Measurements from ENCODE around the gene CCIN. TPM values are rescaled to one million over a fixed set of nuclear protein-coding genes. Genes with fewer than 3 reads are reported as not detected.

CCIN gene
- total and polyA plus RNA-seq, 3 donors from 2014 or later, result 48.7 to 171 (median 84.8) TPM

DNA sequence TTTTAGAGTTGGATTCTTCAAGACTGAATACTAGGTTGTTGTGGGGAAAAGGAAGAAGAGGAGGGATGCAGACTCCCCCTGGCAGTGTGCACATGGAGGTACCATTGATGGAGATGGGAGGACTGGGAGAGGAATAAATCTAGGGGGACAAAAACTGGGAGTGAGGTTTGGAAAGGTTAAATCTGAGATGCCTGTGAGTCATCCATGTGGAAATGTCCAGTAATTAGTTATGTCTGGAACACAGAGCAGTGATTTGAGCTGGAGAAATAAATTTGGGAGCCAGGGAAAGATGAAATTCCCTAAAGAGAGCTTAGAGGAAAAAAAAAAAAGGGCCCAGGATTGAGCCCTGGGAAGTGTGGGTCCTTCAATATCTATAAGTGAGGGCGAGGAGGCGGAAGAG is 8.0 kb upstream of the CCIN start:
- Histone ChIP-seq H3K9me3 (no peaks in the 10 kb centered on the region), H3K4me3 (no peak overlapping the region), H3K4me1 (peaks cover 9% of the 10 kb centered on the region), H3K36me3 (ENCODE audit: low read depth, missing control alignments) (no peaks in the 10 kb centered on the region), H3K27ac (no peak overlapping the region), H3K27me3 (no peaks in the 10 kb centered on the region)
- TF ChIP-seq, protein P1, sequence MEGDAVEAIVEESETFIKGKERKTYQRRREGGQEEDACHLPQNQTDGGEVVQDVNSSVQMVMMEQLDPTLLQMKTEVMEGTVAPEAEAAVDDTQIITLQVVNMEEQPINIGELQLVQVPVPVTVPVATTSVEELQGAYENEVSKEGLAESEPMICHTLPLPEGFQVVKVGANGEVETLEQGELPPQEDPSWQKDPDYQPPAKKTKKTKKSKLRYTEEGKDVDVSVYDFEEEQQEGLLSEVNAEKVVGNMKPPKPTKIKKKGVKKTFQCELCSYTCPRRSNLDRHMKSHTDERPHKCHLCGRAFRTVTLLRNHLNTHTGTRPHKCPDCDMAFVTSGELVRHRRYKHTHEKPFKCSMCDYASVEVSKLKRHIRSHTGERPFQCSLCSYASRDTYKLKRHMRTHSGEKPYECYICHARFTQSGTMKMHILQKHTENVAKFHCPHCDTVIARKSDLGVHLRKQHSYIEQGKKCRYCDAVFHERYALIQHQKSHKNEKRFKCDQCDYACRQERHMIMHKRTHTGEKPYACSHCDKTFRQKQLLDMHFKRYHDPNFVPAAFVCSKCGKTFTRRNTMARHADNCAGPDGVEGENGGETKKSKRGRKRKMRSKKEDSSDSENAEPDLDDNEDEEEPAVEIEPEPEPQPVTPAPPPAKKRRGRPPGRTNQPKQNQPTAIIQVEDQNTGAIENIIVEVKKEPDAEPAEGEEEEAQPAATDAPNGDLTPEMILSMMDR (IDR thresholded peaks at IDR 0.05), result no peak
- no peak for TF ChIP-seq POLR2A (IDR thresholded peaks at IDR 0.05)
- intact Hi-C loops (cut with DNase I; ENCODE audit: low total_unique reads), result loop anchor here (10.0 kb wide), 1 partner anchor 56 kb away; no protein-coding TSS in a partner anchor
- 90 to 95% methylated on average over 2 of the region's 2 CpGs for WGBS, 2 donors
- no peak for DNase-seq

DNA sequence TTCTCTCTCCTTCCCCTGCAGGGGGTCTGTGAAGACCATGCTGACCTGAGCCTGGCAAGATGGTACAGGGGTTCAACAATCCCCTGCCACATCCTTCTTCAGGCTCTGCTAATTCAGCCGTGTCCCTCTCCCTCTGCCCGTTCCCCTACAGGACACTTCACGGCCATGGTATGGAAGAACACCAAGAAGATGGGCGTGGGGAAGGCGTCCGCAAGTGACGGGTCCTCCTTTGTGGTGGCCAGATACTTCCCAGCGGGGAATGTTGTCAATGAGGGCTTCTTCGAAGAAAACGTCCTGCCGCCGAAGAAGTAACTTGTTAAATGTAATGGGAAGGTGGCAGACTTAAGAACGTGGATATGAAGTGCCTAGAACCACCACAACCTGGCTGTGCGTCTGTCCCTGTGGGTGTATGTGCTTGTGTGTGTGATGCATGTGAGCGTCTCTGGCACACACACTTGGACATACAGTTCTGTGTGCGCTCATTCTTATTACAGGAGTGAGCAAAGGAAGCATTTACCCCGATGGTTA is 6.9 kb upstream of the CCIN start:
- H3K4me3 ChIP-seq, result no peak overlapping the region
- no peaks in the 10 kb centered on the region for H3K36me3 ChIP-seq (ENCODE audit: low read depth, missing control alignments)
- intact Hi-C loops (cut with DNase I; ENCODE audit: low total_unique reads), result loop anchor here (10.0 kb wide), 1 partner anchor 57 kb away; no protein-coding TSS in a partner anchor
- H3K27me3 ChIP-seq, result no peaks in the 10 kb centered on the region
- TF ChIP-seq, protein P1 (IDR thresholded peaks at IDR 0.05), result no peak
- no peak for TF ChIP-seq POLR2A (IDR thresholded peaks at IDR 0.05)
- DNase-seq, result no peak
- no peaks in the 10 kb centered on the region for H3K9me3 ChIP-seq
- H3K27ac ChIP-seq, result peak overlapping the region in 1 of 2 donors; percentile 81
- WGBS, 2 donors, result 92 to 93% methylated on average over 17 of the region's 17 CpGs
- H3K4me1 ChIP-seq, result peaks cover 9% of the 10 kb centered on the region

GRCh38 chr9:36163049-36163785 is 6.0 kb upstream of the CCIN start:
- H3K4me3 ChIP-seq, result no peak overlapping the region
- no peak for TF ChIP-seq POLR2A (IDR thresholded peaks at IDR 0.05)
- TF ChIP-seq, protein P1 (IDR thresholded peaks at IDR 0.05), result no peak
- H3K4me1 ChIP-seq, result peaks cover 9% of the 10 kb centered on the region
- H3K27me3 ChIP-seq, result no peaks in the 10 kb centered on the region
- 39 to 53% methylated on average over 3 to 9 of the region's 9 CpGs for WGBS, 2 donors
- DNase-seq, result peak; percentile 60
- no peaks in the 10 kb centered on the region for H3K9me3 ChIP-seq
- intact Hi-C loops (cut with DNase I; ENCODE audit: low total_unique reads), result loop anchor here (10.0 kb wide), 1 partner anchor 58 kb away; no protein-coding TSS in a partner anchor
- H3K27ac ChIP-seq, result peak overlapping the region; percentile 57 to 81
- no peaks in the 10 kb centered on the region for H3K36me3 ChIP-seq (ENCODE audit: low read depth, missing control alignments)

GRCh38 chr9:36163786-36164170 is 5.4 kb upstream of the CCIN start:
- WGBS, 2 donors, result 62 to 75% methylated on average over 4 of the region's 4 CpGs
- no peaks in the 10 kb centered on the region for H3K36me3 ChIP-seq (ENCODE audit: low read depth, missing control alignments)

More at GRCh38 chr9:36163786-36164170, 5.4 kb upstream of the CCIN start:
- Histone ChIP-seq H3K4me1 (peaks cover 9% of the 10 kb centered on the region), H3K27ac (peak overlapping the region; percentile 57 to 81), H3K4me3 (no peak overlapping the region), H3K9me3 (no peaks in the 10 kb centered on the region), H3K27me3 (no peaks in the 10 kb centered on the region)
- no peak for DNase-seq
- intact Hi-C loops (cut with DNase I; ENCODE audit: low total_unique reads), result loop anchor here (10.0 kb wide), 1 partner anchor 59 kb away; no protein-coding TSS in a partner anchor
- TF ChIP-seq POLR2A (IDR thresholded peaks at IDR 0.05), result no peak
- TF ChIP-seq, protein P1 (IDR thresholded peaks at IDR 0.05), result no peak
